GM18519 (cell line): ENCODE measurements around the gene CNTNAP2.

Experiments
- ATAC-seq: cut with Tn5 transposase; IDR thresholded peaks from one replicate; pipeline ENCODE4 v1.9.1; 2021; ENCODE audit warnings: mild to moderate bottlenecking, moderate library complexity; ENCODE audit not compliant: unreplicated experiment, low FRiP score

The CNTNAP2 gene

GRCh38 chr7:147833970-147834369 is 1717.4 kb downstream of the CNTNAP2 start:
- no peak for ATAC-seq

GRCh38 chr7:147852833-147853232 is 1736.2 kb downstream of the CNTNAP2 start:
- no peak for ATAC-seq

GRCh38 chr7:147857152-147858140 is 1740.8 kb downstream of the CNTNAP2 start:
- no peak for ATAC-seq

GRCh38 chr7:147858421-147858820 is 1741.8 kb downstream of the CNTNAP2 start:
- ATAC-seq: no peak

- no peak for ATAC-seq
These were observed 1742.4 kb downstream of the CNTNAP2 start for GRCh38 chr7:147859033-147859432.

GRCh38 chr7:147859486-147859885 is 1742.9 kb downstream of the CNTNAP2 start:
- no peak for ATAC-seq

GRCh38 chr7:147861058-147861716 is 1744.6 kb downstream of the CNTNAP2 start:
- no peak for ATAC-seq

GRCh38 chr7:147861945-147862344 is 1745.3 kb downstream of the CNTNAP2 start:
- no peak for ATAC-seq

GRCh38 chr7:147869456-147869855 is 1752.9 kb downstream of the CNTNAP2 start:
- ATAC-seq: no peak

- no peak for ATAC-seq
These were observed 1762.5 kb downstream of the CNTNAP2 start for GRCh38 chr7:147878912-147879661.

GRCh38 chr7:147885869-147886268 is 1769.3 kb downstream of the CNTNAP2 start:
- no peak for ATAC-seq

GRCh38 chr7:147894271-147894670 is 1777.7 kb downstream of the CNTNAP2 start:
- no peak for ATAC-seq

- no peak for ATAC-seq
These were observed 1779.5 kb downstream of the CNTNAP2 start for GRCh38 chr7:147896121-147896520.

- ATAC-seq: no peak
These were observed 1787.1 kb downstream of the CNTNAP2 start for GRCh38 chr7:147903536-147904218.

- ATAC-seq: no peak
These were observed 1787.6 kb downstream of the CNTNAP2 start for GRCh38 chr7:147904219-147904576.

- ATAC-seq: no peak
These were observed 1793.0 kb downstream of the CNTNAP2 start for GRCh38 chr7:147909431-147910148.

- no peak for ATAC-seq
These were observed 1794.6 kb downstream of the CNTNAP2 start for GRCh38 chr7:147911201-147911601.

- no peak for ATAC-seq
These were observed 1795.7 kb downstream of the CNTNAP2 start for GRCh38 chr7:147912291-147912690.

GRCh38 chr7:147912946-147913638 is 1796.5 kb downstream of the CNTNAP2 start:
- ATAC-seq: no peak
